Measurements from ENCODE around the gene GK. TPM values are rescaled to one million over a fixed set of nuclear protein-coding genes. Genes with fewer than 3 reads are reported as not detected.

Gene GK
- total and polyA plus RNA-seq, 9 of the 15 experiments (the other 6 are each of a cell fraction or from before 2014, with no cell fraction given) = 8.0 to 15.7 (median 12.4) TPM

GRCh38 chrX:30652527-30653414 lies 452 bp upstream of the GK start (continued):
- TF ChIP-seq CREB3 (tag; conservative IDR thresholded peaks at IDR 0.05; ENCODE audit: low read depth) (no peak), ZBTB9 (CRISPR knock-in tag; IDR thresholded peaks at IDR 0.05) (no peak), GABPA (tag; conservative IDR thresholded peaks at IDR 0.05; ENCODE audit: low read depth) (no peak; the same call in 1 of the 2 replicates)
- TF ChIP-seq, protein P1, sequence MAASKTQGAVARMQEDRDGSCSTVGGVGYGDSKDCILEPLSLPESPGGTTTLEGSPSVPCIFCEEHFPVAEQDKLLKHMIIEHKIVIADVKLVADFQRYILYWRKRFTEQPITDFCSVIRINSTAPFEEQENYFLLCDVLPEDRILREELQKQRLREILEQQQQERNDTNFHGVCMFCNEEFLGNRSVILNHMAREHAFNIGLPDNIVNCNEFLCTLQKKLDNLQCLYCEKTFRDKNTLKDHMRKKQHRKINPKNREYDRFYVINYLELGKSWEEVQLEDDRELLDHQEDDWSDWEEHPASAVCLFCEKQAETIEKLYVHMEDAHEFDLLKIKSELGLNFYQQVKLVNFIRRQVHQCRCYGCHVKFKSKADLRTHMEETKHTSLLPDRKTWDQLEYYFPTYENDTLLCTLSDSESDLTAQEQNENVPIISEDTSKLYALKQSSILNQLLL (CRISPR knock-in tag; IDR thresholded peaks at IDR 0.05; ENCODE audit: borderline replicate concordance) = no peak

Data from K562 (cell line).